HG03521 (cell line): ENCODE measurements around the gene UVSSA.
"Not testable (repeated sequence)": the region's sequence is repeated elsewhere in the genome, so short reads cannot be mapped to it uniquely, and the experiment has no call there.

Experiments used
- ATAC-seq: cut with Tn5 transposase; IDR thresholded peaks from one replicate; pipeline ENCODE4 v1.9.1; 2021; ENCODE audit warnings: mild to moderate bottlenecking, moderate library complexity; ENCODE audit not compliant: unreplicated experiment

Gene UVSSA

GRCh38 chr4:1316537-1317168, 30.4 kb upstream of the UVSSA start:
- no peak for ATAC-seq

GRCh38 chr4:1317177-1318045, 29.6 kb upstream of the UVSSA start:
- ATAC-seq = no peak

- ATAC-seq = no peak
Measured at GRCh38 chr4:1318046-1318375, 29.0 kb upstream of the UVSSA start.

- ATAC-seq = no peak
Measured at GRCh38 chr4:1318488-1319213, 28.4 kb upstream of the UVSSA start.

GRCh38 chr4:1321486-1321885, 25.5 kb upstream of the UVSSA start:
- ATAC-seq = no peak

- no peak for ATAC-seq
Measured at GRCh38 chr4:1321946-1322650, 24.9 kb upstream of the UVSSA start.

GRCh38 chr4:1323280-1323634, 23.8 kb upstream of the UVSSA start:
- no peak for ATAC-seq

- no peak for ATAC-seq
Measured at GRCh38 chr4:1323635-1324442, 23.2 kb upstream of the UVSSA start.

GRCh38 chr4:1324443-1325175, 22.4 kb upstream of the UVSSA start:
- ATAC-seq = not testable (repeated sequence)

GRCh38 chr4:1325176-1325480, 21.9 kb upstream of the UVSSA start:
- no peak for ATAC-seq

GRCh38 chr4:1325681-1326635, 21.1 kb upstream of the UVSSA start:
- ATAC-seq = no peak

- ATAC-seq = no peak
Measured at GRCh38 chr4:1326751-1327525, 20.1 kb upstream of the UVSSA start.

- no peak for ATAC-seq
Measured at GRCh38 chr4:1327526-1328266, 19.3 kb upstream of the UVSSA start.

- no peak for ATAC-seq
Measured at GRCh38 chr4:1328267-1329155, 18.5 kb upstream of the UVSSA start.

- no peak for ATAC-seq
Measured at GRCh38 chr4:1329408-1330371, 17.3 kb upstream of the UVSSA start.
